ENCODE measurements around the gene VIPAS39. TPM values are rescaled to one million over a fixed set of nuclear protein-coding genes. Genes with fewer than 3 reads are reported as not detected.

VIPAS39 gene
- total and polyA plus RNA-seq, 9 of the 15 experiments (the other 6 are each of a cell fraction or from before 2014, with no cell fraction given) = 5.7 to 25.6 (median 9.9) TPM

DNA sequence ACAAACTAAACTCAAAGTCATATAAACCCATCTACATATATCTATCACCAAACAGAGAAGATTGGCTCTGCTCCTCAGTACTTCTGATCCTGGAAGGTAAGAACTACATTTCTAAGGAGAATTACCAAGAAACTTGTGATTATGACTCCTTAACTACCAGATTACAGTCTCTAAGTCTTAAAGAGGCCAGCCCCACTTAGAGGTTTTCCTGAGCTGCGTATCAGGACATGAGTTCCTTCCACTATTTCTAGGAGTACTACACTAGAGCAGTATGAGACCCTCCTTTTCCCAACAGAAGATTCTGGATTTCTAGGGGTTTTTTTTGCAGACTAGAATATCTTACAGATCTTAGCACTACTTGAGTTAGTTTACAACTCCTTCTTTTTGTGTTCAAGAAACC lies 34.0 kb downstream of the VIPAS39 start, which contains the start of gene NOXRED1 (continued):
- TF ChIP-seq FOXJ2 (tag; IDR thresholded peaks at IDR 0.05) (no peak), SMARCE1 (IDR thresholded peaks at IDR 0.05) (no peak), STAG1 (CRISPR knock-in tag; IDR thresholded peaks at IDR 0.05; ENCODE audit: borderline replicate concordance) (no peak), ZFP30 (CRISPR knock-in tag; IDR thresholded peaks at IDR 0.05; ENCODE audit: borderline replicate concordance) (no peak), TCF3 (CRISPR knock-in tag; IDR thresholded peaks at IDR 0.05) (no peak), ZC3H8 (IDR thresholded peaks at IDR 0.05) (no peak), FOS (IDR thresholded peaks at IDR 0.05; ENCODE audit: extremely low read depth, insufficient read length) (no peak)
- TF ChIP-seq, protein P1, sequence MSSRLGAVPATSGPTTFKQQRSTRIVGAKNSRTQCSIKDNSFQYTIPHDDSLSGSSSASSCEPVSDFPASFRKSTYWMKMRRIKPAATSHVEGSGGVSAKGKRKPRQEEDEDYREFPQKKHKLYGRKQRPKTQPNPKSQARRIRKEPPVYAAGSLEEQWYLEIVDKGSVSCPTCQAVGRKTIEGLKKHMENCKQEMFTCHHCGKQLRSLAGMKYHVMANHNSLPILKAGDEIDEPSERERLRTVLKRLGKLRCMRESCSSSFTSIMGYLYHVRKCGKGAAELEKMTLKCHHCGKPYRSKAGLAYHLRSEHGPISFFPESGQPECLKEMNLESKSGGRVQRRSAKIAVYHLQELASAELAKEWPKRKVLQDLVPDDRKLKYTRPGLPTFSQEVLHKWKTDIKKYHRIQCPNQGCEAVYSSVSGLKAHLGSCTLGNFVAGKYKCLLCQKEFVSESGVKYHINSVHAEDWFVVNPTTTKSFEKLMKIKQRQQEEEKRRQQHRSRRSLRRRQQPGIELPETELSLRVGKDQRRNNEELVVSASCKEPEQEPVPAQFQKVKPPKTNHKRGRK (tag; IDR thresholded peaks at IDR 0.05) = no peak
- TF ChIP-seq, protein P2, sequence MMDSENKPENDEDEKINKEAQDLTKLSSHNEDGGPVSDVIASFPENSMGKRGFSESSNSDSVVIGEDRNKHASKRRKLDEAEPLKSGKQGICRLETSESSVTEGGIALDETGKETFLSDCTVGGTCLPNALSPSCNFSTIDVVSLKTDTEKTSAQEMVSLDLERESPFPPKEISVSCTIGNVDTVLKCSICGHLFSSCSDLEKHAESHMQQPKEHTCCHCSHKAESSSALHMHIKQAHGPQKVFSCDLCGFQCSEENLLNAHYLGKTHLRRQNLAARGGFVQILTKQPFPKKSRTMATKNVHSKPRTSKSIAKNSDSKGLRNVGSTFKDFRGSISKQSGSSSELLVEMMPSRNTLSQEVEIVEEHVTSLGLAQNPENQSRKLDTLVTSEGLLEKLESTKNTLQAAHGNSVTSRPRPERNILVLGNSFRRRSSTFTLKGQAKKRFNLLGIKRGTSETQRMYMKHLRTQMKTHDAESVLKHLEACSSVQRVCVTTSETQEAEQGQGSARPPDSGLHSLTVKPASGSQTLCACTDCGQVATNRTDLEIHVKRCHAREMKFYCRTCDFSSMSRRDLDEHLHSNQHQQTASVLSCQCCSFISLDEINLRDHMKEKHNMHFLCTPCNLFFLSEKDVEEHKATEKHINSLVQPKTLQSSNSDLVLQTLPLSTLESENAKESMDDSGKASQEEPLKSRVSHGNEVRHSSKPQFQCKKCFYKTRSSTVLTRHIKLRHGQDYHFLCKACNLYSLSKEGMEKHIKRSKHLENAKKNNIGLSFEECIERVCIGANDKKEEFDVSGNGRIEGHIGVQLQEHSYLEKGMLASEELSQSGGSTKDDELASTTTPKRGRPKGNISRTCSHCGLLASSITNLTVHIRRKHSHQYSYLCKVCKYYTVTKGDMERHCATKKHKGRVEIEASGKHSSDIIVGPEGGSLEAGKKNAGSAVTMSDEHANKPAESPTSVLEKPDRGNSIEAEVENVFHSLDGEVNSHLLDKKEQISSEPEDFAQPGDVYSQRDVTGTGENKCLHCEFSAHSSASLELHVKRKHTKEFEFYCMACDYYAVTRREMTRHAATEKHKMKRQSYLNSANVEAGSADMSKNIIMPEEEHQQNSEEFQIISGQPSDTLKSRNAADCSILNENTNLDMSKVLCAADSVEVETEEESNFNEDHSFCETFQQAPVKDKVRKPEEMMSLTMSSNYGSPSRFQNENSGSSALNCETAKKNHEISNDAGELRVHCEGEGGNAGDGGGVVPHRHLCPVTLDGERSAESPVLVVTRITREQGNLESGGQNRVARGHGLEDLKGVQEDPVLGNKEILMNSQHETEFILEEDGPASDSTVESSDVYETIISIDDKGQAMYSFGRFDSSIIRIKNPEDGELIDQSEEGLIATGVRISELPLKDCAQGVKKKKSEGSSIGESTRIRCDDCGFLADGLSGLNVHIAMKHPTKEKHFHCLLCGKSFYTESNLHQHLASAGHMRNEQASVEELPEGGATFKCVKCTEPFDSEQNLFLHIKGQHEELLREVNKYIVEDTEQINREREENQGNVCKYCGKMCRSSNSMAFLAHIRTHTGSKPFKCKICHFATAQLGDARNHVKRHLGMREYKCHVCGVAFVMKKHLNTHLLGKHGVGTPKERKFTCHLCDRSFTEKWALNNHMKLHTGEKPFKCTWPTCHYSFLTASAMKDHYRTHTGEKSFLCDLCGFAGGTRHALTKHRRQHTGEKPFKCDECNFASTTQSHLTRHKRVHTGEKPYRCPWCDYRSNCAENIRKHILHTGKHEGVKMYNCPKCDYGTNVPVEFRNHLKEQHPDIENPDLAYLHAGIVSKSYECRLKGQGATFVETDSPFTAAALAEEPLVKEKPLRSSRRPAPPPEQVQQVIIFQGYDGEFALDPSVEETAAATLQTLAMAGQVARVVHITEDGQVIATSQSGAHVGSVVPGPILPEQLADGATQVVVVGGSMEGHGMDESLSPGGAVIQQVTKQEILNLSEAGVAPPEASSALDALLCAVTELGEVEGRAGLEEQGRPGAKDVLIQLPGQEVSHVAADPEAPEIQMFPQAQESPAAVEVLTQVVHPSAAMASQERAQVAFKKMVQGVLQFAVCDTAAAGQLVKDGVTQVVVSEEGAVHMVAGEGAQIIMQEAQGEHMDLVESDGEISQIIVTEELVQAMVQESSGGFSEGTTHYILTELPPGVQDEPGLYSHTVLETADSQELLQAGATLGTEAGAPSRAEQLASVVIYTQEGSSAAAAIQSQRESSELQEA (IDR thresholded peaks at IDR 0.05; ENCODE audit: low read depth) = no peak
